HG03196 (cell line): ENCODE data around the gene SRD5A3.
"Not testable (repeated sequence)": the region's sequence is repeated elsewhere in the genome, so short reads cannot be mapped to it uniquely, and the experiment has no call there.

Source experiments
- ATAC-seq: cut with Tn5 transposase; IDR thresholded peaks from one replicate; pipeline ENCODE4 v1.9.1; 2021; ENCODE audit not compliant: unreplicated experiment

The SRD5A3 gene

DNA sequence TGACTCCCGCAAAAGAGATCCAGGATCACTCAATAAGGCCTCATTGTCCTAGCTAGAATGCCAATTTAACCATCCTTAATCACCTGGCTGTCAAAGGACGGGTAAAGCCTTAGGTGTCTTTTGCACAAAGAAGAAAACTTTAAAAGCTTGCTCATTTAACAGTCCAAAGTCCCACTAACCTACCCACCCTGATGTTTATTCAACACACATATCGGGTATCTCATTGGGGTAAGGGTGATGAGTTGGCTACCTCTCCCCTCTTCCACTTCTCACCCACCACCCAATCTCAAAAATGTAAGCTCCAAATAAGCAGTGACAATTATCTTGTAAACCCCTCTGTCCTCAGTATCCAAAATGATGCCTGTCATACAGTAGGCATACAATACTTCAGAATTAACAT, 988 bp upstream of the SRD5A3 start:
- no peak for ATAC-seq

GRCh38 chr4:55346851-55347255, 811 bp downstream of the SRD5A3 start:
- peak; percentile 1 for ATAC-seq

DNA sequence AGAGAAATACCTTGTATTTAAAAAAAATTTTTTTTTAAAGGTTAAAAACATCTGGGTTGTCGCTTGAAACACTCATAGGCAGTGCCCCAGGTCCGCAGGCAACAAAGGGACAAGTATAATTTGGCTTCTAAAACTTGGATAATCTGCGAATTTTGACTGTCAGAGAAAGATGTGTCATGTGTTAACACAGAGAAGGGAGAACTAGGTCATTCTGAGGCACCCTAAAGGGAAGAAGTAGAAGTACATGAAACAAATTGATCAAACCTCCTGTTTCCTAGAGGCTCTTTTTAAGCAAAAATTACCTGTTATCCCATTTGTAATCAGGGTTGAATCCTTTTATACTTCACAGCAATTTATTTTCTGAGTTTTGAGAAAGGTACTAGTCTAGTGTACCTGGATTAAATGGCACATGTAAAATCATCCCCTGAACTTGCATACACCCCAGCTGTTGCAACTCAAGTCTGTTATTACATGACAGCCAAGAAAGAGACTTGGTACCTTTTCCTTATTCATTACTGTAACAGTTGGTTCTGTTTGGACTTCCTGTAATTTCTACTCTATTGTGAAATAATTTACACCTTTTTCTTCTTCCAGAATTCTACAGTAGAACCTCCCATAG, 1.7 kb downstream of the SRD5A3 start:
- no peak for ATAC-seq

GRCh38 chr4:55348466-55348865, 2.4 kb downstream of the SRD5A3 start:
- no peak for ATAC-seq

GRCh38 chr4:55350870-55351269, 4.8 kb downstream of the SRD5A3 start:
- ATAC-seq = not testable (repeated sequence)

DNA sequence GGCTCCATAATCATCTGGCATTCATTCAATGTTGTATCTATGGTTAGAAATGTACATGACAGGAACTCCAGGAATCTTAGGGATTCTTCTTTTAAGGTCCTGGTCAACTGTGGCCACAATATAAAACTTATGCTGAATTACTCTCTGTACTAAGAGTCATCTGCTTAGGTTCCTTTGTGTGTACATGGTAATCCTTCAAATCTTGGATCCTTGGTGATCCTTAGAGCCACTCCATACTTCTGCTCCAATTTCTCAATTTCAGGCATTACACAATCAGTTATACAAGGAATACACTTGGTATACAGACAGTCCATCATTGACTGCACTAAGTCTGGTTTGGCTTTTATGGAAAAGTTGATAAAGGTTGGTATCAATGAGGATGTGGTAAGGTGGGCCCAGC, 5.8 kb downstream of the SRD5A3 start:
- ATAC-seq = no peak

DNA sequence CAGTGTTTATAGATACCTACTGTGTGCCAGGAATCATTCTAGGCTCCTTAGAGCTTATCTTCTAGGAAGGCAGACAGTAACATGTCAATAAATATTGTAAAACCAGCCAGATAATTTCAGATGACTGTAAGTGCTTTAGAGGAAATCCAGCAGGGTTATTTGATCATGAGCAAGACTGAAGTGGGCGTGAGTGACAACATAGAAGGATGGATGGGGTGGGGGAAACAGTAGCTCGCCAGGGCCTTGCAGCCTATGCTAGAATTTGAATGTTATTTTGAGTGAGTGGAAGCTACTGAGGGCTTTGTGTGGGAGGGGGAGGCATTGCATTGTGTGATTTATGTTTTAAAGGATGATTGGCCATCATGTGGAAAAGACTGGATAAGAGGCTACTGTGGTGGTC, 6.7 kb downstream of the SRD5A3 start:
- ATAC-seq = no peak

GRCh38 chr4:55353228-55353747, 7.2 kb downstream of the SRD5A3 start:
- ATAC-seq = not testable (repeated sequence)

DNA sequence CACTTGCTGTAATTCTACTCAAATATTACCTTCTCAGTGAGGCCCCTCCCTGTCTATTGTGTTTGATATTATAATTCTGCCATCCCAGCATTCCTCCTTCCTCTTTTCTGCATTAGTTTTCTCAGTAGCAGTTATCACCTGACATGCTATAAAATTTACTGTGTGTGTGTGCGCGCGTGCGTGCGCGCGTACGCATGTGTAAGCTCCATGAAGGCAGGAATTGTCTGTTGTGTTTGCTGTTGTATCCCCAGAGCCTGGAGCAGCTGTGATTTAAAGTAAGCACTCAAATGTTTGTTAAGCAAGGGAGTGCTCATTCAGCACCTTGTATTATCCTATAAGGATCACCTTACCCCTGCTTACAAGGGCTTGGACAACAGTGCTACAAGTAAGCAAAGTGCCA, 8.6 kb downstream of the SRD5A3 start:
- ATAC-seq = no peak

- ATAC-seq = no peak
These were observed 9.5 kb downstream of the SRD5A3 start for GRCh38 chr4:55355555-55355954.

DNA sequence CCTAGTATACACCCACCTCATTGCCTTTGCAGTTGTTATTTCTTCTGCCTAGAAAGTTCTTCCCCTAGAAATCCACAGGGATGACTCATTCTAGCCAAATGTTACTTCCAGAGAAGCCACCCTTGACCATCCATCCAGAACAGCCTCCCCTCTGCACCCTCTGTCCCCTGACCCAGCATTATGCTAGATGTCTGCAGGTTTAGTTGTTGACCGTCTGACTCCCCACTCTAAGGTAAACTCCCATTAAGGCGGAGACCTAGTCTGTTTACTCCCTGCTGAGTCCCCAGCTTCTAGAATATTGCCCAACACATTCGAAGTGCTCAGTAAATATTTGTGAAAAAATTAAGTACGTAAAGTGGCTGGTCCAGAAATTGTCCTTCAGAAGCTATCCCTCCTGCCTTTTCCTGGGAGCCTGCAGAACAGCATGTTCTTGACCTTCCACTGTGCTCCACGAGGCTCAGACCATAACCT, 11.0 kb downstream of the SRD5A3 start:
- ATAC-seq = no peak

GRCh38 chr4:55358246-55358645, 12.2 kb downstream of the SRD5A3 start:
- ATAC-seq = no peak

DNA sequence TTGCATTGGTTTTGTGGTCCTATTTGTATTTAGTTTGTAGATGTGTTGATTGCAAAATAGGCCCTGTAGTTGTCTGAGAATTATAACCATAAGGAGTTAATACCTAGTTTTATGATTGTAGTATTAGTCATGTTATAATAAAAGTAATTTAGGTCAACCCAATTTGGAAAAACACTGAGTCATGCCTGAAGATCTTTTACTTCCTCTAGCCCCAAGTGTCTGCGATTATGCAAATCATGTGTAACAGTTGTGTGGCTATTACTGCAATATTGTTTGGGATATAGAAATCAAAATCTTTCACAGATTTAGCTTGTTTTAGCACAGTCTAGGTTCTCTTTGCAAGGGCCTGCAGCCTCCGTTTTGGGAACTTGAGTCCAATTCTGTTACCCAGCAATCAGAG, 12.6 kb downstream of the SRD5A3 start:
- ATAC-seq = peak; percentile 78

GRCh38 chr4:55359397-55359916, 13.4 kb downstream of the SRD5A3 start:
- no peak for ATAC-seq

DNA sequence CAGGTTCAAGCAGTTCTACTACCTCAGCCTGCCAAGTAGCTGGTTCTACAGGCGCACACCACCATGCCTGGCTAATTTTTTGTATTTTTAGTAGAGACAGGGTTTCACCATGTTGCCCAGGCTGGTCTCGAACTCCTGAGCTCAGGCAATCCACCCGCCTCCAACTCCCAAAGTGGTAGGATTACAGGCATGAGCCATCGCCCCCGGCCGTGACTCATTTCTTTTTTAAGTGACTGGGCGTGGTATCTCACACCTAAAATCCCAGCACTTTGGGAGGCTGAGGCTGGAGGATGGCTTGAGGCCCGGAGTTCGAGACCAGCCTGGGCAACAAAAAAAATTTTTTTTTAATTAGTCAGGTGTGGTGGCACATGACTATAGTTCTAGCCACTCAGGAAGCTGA, 16.9 kb downstream of the SRD5A3 start:
- ATAC-seq = not testable (repeated sequence)

- ATAC-seq = no peak
These were observed 17.8 kb downstream of the SRD5A3 start for GRCh38 chr4:55363691-55364351.

- ATAC-seq = no peak
These were observed 18.8 kb downstream of the SRD5A3 start for GRCh38 chr4:55364691-55365344.

- no peak for ATAC-seq
These were observed 19.3 kb downstream of the SRD5A3 start for GRCh38 chr4:55365345-55365728.

GRCh38 chr4:55366621-55367020, 20.6 kb downstream of the SRD5A3 start:
- no peak for ATAC-seq

DNA sequence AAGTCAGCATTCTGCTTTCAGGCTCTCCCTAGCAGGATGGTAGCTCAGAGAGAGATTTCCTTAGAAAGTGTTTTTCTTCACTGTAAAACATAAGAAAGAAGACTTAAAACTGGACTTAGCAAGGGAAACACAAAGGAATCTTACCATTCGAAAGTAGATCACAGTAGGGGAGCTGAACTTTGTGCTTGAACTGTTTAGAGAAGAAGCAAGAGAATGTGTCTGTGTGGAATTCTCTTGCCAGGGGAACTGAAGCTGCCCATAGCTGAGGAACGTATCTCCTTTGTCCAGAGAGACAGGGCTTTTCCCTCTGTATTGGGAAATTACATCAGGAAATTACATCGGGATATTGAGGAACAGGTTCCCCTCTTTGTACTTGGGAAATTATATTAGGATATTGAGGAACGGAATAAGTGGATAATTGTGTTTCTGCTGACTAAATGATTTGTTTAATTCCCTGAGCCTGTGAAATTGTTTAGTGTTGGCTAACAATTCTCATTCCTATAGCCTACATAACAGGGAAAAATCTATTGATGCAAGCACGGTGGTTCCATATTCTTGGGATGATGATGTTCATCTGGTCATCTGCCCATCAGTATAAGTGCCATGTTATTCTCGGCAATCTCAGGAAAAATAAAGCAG, 21.2 kb downstream of the SRD5A3 start:
- no peak for ATAC-seq

- ATAC-seq = no peak
These were observed 23.9 kb downstream of the SRD5A3 start for GRCh38 chr4:55369968-55370367.
